Measurements from ENCODE around the gene NOTUM.

NOTUM gene

GRCh38 chr17:81966343-81967243 is 5.6 kb upstream of the NOTUM start:
- in situ Hi-C loops (cut with MboI; ENCODE audit: low sequenced_read_pairs, unreplicated experiment): no loop called here
- DNase-seq (ENCODE audit: low spot score): no peak
- no peak for TF ChIP-seq CTCF (IDR thresholded peaks at IDR 0.05; ENCODE audit: borderline replicate concordance, control extremely low read depth, extremely low read depth, insufficient read depth, missing control alignments)

- no peak for DNase-seq (ENCODE audit: low spot score)
- in situ Hi-C loops (cut with MboI; ENCODE audit: low sequenced_read_pairs, unreplicated experiment): no loop called here
- TF ChIP-seq CTCF (IDR thresholded peaks at IDR 0.05; ENCODE audit: borderline replicate concordance, control extremely low read depth, extremely low read depth, insufficient read depth, missing control alignments): no peak
Observed at GRCh38 chr17:81964081-81964849, 3.3 kb upstream of the NOTUM start.

GRCh38 chr17:81962499-81963441 is 1.8 kb upstream of the NOTUM start:
- in situ Hi-C loops (cut with MboI; ENCODE audit: low sequenced_read_pairs, unreplicated experiment): no loop called here
- DNase-seq (ENCODE audit: low spot score): no peak
- no peak for TF ChIP-seq CTCF (IDR thresholded peaks at IDR 0.05; ENCODE audit: borderline replicate concordance, control extremely low read depth, extremely low read depth, insufficient read depth, missing control alignments)

GRCh38 chr17:81961521-81962498 is 823 bp upstream of the NOTUM start:
- in situ Hi-C loops (cut with MboI; ENCODE audit: low sequenced_read_pairs, unreplicated experiment): no loop called here
- no peak for TF ChIP-seq CTCF (IDR thresholded peaks at IDR 0.05; ENCODE audit: borderline replicate concordance, control extremely low read depth, extremely low read depth, insufficient read depth, missing control alignments)
- no peak for DNase-seq (ENCODE audit: low spot score)

- no peak for TF ChIP-seq CTCF (IDR thresholded peaks at IDR 0.05; ENCODE audit: borderline replicate concordance, control extremely low read depth, extremely low read depth, insufficient read depth, missing control alignments)
- in situ Hi-C loops (cut with MboI; ENCODE audit: low sequenced_read_pairs, unreplicated experiment): no loop called here
- no peak for DNase-seq (ENCODE audit: low spot score)
Observed at GRCh38 chr17:81960130-81960958, 643 bp downstream of the NOTUM start.

Data from GM13976 (cell line).